ENCODE results near the gene ARL13B. TPM values are rescaled to one million over a fixed set of nuclear protein-coding genes. Genes with fewer than 3 reads are reported as not detected.
"Not testable (repeated sequence)": the region's sequence is repeated elsewhere in the genome, so short reads cannot be mapped to it uniquely, and the experiment has no call there.

The ARL13B gene
- total RNA-seq, 1 donor from 2014 or later = 16.3 TPM

DNA sequence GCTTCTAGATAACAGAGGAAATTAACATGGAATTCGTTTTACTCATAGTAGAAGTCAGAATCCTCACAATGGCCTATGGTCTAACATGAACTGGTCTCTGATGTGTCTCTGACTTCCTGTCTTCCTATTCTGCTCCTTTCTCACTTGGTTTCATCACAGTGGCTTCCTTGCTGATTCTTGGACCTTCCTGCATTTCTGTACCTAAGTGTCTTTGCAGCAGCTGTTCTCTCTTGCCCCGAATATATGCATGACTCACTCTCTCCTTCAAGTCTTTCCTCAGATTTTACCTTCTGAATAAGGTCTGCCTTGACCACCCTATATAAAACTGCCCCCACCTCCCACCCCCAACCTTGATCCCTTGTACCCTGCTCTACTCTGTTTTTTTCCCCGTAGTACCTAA is 14.1 kb downstream of the ARL13B start:
- no peak for DNase-seq (ENCODE audit: low spot score)

GRCh38 chr3:94001191-94001590 is 21.2 kb downstream of the ARL13B start:
- DNase-seq (ENCODE audit: low spot score) = no peak

GRCh38 chr3:94001827-94002495 is 22.0 kb downstream of the ARL13B start:
- DNase-seq (ENCODE audit: low spot score) = no peak

GRCh38 chr3:94004301-94004910 is 24.5 kb downstream of the ARL13B start:
- no peak for DNase-seq (ENCODE audit: low spot score)

DNA sequence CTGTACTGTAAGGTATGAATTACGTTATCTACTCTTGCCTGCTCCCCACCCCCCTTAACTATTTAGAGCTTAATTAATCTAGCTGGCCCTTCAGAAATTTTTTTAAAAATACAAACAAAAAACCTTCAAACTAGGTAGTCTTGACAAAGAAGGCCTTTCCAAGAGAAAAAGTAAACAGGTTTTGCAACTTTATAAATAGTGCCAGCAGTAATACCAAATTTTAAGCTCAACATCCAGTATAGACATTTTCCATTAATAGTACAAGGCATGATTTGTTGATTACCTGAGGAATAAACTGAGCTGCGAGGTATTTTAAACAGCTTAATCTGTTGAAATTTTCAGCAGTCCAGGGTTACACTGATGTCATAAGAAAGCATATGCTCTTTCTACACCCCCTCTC is 28.3 kb downstream of the ARL13B start:
- no peak for DNase-seq (ENCODE audit: low spot score)

DNA sequence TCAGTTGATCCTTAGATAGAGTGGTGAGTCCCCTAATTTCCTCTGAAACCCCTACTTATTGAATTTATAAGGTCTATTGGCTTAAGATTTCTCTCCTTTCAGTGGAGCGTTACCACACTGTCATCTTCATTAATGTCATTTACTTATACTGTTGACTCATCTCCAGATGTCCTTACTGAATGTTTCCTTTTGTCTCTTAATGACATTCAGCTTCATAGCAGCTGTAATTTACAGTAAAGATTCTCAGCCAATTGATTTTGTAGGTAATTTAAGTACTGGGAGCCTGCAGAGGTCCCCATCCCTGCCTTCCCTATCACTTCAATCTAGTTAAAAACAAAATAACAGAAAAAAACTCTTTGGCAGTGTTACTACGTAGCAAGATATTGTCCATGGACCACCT is 29.7 kb downstream of the ARL13B start:
- DNase-seq (ENCODE audit: low spot score) = no peak

DNA sequence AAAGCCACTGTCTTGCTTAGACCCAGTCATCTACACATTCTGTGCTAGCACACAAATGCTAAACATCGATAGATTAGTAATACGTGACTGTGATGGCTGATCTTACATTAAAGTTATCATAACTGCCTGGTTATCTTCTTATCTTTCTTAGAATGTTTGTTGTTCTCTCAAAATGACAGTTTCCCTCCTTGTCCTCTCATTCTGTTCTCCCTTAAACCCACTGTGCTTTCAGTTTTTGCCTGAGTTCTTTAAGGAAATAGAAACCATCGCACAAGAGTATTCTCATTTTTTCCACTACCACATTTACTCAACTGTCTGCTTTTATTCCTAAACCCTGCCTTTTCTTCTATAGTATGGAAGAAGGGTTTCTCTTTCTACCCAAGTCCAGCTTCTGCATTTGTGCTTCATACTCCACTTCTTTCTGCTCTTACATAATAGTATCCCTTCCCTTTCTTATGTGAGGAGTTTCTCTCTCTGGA is 31.3 kb downstream of the ARL13B start:
- no peak for DNase-seq (ENCODE audit: low spot score)

- no peak for DNase-seq (ENCODE audit: low spot score)
Measured at GRCh38 chr3:94012185-94012584, 32.2 kb downstream of the ARL13B start.

- no peak for DNase-seq (ENCODE audit: low spot score)
Measured at GRCh38 chr3:94015025-94015424, 35.1 kb downstream of the ARL13B start.

GRCh38 chr3:94019659-94020058 is 39.7 kb downstream of the ARL13B start:
- no peak for DNase-seq (ENCODE audit: low spot score)

DNA sequence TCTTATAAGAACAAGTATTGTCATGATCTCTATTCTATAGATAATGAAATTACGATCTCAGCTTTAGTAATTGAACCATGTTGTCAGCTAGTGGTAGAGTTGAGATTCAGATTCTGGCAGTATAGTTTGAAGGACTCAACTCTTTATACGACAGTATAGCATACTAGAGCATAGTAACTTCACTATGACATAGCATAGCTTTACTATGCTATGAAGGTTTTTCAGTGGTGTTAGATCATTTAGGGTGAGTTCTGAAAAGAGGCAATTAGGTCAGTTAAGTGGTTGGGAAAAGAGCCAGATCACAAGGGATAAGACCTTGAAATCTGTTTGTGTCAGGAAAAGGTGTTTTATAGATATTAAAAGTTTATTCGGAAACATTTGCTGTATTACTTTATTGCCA is 40.3 kb downstream of the ARL13B start:
- DNase-seq (ENCODE audit: low spot score) = no peak

DNA sequence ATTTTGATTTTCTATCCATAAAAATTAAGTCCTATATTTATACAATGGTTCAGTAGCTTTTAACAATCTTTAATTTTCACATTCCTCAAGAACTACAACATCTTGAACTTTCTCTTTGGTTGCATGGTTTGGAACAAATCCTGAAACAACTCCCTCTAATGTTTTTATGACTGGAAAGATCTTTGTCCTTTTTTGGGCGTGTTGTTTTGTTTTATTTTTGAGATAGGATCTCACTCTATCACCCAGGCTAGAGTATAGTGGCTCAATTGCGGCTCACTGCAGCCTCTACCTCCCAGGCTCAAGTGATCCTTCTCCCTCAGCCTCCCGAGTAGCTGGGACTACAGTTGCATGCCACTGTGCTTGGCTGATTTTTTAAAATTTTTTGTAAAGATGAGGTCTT is 44.4 kb downstream of the ARL13B start:
- DNase-seq (ENCODE audit: low spot score) = no peak

DNA sequence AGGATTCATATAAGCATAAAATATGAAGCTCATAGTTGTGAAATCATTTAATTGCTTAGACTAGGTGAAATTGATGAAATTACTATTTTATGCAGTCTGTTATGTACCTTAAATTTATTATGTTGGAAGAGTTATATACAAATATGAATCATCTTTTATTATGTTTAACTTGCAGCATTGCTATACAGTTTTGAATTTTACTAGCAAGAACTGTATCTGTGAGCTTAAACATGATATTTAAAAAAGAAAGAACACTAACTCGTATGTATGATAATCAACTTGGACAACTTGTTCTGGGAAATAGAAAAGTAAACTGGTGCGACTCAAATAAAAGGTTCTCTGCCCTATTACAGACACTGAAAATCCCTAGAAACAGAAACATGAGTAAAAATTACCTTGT is 46.7 kb downstream of the ARL13B start:
- DNase-seq (ENCODE audit: low spot score) = no peak

DNA sequence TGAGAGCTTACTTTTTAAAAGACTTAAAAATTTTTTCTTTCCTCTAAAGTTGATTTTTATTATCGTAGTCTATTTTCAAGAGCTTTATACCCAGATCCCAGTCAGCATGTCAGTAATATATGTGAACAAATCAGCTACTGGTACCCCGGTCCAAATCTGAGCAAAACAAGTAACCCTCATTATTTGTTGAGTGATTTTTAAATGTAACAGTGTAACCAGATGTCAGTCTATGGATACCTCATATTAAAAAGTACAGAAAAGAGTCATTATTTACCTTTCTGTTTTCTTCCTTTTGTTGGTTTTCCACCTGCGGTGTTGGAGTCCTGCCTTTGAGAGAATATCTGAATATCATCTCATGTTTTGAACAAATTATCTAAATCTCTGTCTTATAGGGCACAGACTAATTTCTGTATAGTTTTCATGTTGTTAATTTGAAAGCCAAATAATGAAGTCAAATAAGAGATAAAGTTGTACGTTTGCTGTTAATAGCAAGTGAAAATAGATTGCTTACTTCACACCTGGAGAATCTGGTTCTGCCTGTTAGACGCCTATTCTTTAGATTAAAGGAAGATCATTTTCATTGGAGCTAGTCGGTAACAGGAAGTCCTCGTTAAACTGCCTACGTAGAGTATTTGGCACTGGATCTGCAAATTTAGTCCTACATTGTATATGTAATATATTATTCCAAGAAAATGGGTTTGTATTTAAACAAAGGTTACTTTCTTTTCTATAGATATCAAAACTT is 48.3 kb downstream of the ARL13B start, which contains the start of gene STX19:
TSS of gene STX19 (minus strand) at position 505 of the 745 bp plus-strand sequence. CDS start 13,328 bp downstream, outside the sequence.
- peak; percentile 42 for DNase-seq (ENCODE audit: low spot score)

- no peak for DNase-seq (ENCODE audit: low spot score)
Measured at GRCh38 chr3:94036909-94037507, 57.1 kb downstream of the ARL13B start.

DNA sequence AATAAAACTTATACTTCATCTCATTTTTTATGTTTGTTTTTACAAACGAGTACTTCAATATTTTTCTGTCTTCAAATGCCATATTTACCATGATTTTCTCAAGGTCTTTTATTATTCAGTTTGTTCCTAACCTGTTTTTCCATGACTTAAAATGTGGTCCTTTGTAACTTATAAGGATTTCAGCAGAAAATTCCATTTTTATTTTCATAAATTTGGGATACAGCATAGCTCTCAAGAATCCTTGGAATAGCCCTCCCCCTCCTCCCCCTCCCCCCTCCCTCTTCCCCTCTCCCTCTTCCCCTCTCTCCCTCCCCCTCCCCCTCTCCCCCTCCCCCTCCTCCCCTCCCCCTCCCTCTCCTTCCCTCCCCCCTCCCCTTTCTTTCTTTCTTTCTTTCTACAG is 63.3 kb downstream of the ARL13B start:
- DNase-seq (ENCODE audit: low spot score) = no peak

GRCh38 chr3:94044100-94044936 is 64.4 kb downstream of the ARL13B start:
- not testable (repeated sequence) for DNase-seq (ENCODE audit: low spot score)

GRCh38 chr3:94046533-94046932 is 66.6 kb downstream of the ARL13B start:
- no peak for DNase-seq (ENCODE audit: low spot score)

GRCh38 chr3:94049267-94049666 is 69.3 kb downstream of the ARL13B start:
- no peak for DNase-seq (ENCODE audit: low spot score)

DNA sequence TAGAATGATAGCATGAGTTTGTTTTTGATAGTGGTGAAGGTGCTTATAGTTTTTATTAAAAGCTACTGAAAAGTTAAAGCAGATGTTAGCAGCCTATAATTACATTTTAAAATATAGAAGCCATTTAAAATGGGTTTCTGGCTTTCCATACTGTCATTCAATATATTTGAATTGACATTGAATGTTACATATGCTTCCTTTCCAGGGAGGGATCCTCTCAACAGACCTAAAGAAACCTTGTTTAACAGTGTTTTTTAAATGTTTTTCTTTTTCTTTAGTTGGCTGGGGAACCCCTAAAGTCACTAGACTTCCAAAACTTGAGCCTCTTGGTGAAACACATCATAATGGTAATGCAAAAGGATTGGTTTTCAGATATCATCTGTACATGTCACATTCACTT is 70.6 kb downstream of the ARL13B start:
- DNase-seq (ENCODE audit: low spot score) = no peak

DNA sequence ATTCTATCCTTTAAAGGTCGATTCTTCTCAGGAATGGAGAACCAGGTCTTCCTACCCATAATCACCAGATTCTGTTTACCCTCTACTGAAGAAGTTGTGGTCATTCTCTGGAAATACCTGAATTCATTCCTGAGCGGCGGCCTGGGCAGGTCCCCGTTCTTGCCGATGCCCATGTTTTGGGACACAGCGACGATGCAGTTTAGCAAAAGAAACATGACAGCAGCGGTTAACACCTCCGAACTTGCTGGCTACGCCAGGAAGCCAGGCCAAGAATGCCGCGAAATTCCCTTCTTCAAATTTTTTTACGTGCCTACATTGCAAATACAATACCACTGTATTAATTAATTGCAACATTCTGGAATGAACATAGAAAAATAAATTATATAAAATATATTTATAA is 81.3 kb downstream of the ARL13B start:
- DNase-seq (ENCODE audit: low spot score) = no peak
